ENCODE measurements around the gene SHISA5. TPM values are rescaled to one million over a fixed set of nuclear protein-coding genes. Genes with fewer than 3 reads are reported as not detected.

The SHISA5 gene
- polyA plus RNA-seq, 3 donors: 147 to 266 (median 242) TPM

DNA sequence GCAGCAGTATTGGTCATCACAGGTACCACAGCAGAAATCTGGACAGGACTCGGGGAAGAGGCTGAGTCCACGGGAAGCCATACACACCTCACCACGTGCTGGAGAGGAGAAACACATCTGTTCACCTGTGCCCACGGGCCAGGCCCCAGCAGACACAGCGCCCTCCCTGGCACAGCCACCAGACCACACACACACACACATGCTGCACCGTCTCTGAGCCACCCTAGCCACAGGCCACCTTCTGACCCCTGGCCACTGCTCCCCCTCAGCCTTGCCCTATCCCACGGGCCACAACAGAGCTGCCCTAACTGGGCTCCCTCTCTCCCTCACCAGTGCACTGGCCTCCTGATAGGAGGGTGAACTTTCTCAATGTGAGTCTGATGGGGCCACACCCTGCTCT is 2.8 kb downstream of the SHISA5 start:
- intact Hi-C loops (cut with micrococcal nuclease): no loop called here
- Mint-ChIP-seq H3K4me3 (peak overlapping the region in 1 of 2 donors; percentile 35), H3K9me3 (peaks cover 7 to 12% (median 7%) of the 10 kb centered on the region in 7 donors), H3K27ac (peak overlapping the region in 3 of 7 donors; percentile 27 to 79 (median 51)), H3K4me1 (peaks cover 46% of the 10 kb centered on the region), H3K27me3 (ENCODE audit: low read depth in 3 of 3) (peaks cover 0 to 1% (median 0%) of the 10 kb centered on the region in 3 donors), H3K36me3 (peaks cover 35 to 49% of the 10 kb centered on the region in 2 donors)
- Histone ChIP-seq H3K9ac (ENCODE audit: insufficient read depth, low read length, poor library complexity, severe bottlenecking) (no peak overlapping the region), H4K20me1 (ENCODE audit: insufficient read depth, low read length) (peaks cover 46% of the 10 kb centered on the region), H3K4me2 (replicated peaks; ENCODE audit: extremely low read depth, low read length, poor library complexity, severe bottlenecking) (no peak overlapping the region), H3K79me2 (ENCODE audit: insufficient read depth, low read length) (peaks cover 21% of the 10 kb centered on the region), H3K27ac (ENCODE audit: low read depth in 1 of 2, low read length in 2 of 2) (no peak overlapping the region), H3K9me3 (replicated peaks in 1 of 2; ENCODE audit: control insufficient read depth in 1 of 2, insufficient read depth in 1 of 2, low read length in 2 of 2) (peaks cover 6 to 8% of the 10 kb centered on the region in 2 donors), H3K36me3 (replicated peaks in 1 of 2; ENCODE audit: control insufficient read depth in 1 of 2, insufficient read depth in 2 of 2, low read length in 2 of 2) (peaks cover 5 to 46% of the 10 kb centered on the region in 2 donors), H3K4me3 (replicated peaks in 1 of 3; ENCODE audit: low read depth in 2 of 3, low read length in 3 of 3) (no peak overlapping the region), H3K4me1 (ENCODE audit: control insufficient read depth in 1 of 2, insufficient read depth in 2 of 2, low read length in 2 of 2) (peaks cover 27 to 33% of the 10 kb centered on the region in 2 donors), H3K27me3 (ENCODE audit: control insufficient read depth in 2 of 2, insufficient read depth in 2 of 2, low read length in 2 of 2) (no peaks in the 10 kb centered on the region), H2AFZ (ENCODE audit: insufficient read depth, low read depth, low read length, poor library complexity, severe bottlenecking) (no peak overlapping the region)
- WGBS (ENCODE audit: insufficient coverage): 94% methylated on average over 7 of the region's 7 CpGs
- TF ChIP-seq, protein P1, sequence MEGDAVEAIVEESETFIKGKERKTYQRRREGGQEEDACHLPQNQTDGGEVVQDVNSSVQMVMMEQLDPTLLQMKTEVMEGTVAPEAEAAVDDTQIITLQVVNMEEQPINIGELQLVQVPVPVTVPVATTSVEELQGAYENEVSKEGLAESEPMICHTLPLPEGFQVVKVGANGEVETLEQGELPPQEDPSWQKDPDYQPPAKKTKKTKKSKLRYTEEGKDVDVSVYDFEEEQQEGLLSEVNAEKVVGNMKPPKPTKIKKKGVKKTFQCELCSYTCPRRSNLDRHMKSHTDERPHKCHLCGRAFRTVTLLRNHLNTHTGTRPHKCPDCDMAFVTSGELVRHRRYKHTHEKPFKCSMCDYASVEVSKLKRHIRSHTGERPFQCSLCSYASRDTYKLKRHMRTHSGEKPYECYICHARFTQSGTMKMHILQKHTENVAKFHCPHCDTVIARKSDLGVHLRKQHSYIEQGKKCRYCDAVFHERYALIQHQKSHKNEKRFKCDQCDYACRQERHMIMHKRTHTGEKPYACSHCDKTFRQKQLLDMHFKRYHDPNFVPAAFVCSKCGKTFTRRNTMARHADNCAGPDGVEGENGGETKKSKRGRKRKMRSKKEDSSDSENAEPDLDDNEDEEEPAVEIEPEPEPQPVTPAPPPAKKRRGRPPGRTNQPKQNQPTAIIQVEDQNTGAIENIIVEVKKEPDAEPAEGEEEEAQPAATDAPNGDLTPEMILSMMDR (IDR thresholded peaks at IDR 0.05): no peak
- no peak for DNase-seq

DNA sequence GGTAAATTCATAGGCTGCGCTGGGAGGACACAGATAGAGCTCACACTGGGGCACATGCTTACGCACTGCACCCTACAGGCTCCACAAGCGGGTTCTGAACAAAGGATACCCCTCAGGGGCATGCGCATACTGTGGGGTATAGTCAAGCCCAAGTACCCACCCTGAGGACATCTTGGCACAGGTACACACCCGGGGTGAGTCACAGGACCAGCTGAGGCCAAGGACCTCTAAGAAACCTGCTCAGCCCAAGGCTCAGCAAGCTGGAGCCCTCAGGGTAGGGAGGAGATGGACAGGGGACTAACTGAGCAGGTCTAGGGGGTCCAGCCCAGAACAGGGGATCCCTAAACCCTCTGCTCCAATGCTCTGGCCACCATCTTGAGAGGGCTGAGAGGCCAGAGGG is 3.3 kb downstream of the SHISA5 start:
- Histone ChIP-seq H3K27me3 (ENCODE audit: control insufficient read depth in 2 of 2, insufficient read depth in 2 of 2, low read length in 2 of 2) (no peaks in the 10 kb centered on the region), H3K9ac (ENCODE audit: insufficient read depth, low read length, poor library complexity, severe bottlenecking) (no peak overlapping the region), H2AFZ (ENCODE audit: insufficient read depth, low read depth, low read length, poor library complexity, severe bottlenecking) (no peak overlapping the region), H3K4me2 (replicated peaks; ENCODE audit: extremely low read depth, low read length, poor library complexity, severe bottlenecking) (no peak overlapping the region), H3K79me2 (ENCODE audit: insufficient read depth, low read length) (peaks cover 21% of the 10 kb centered on the region), H3K4me1 (ENCODE audit: control insufficient read depth in 1 of 2, insufficient read depth in 2 of 2, low read length in 2 of 2) (peaks cover 27 to 33% of the 10 kb centered on the region in 2 donors), H3K27ac (ENCODE audit: low read depth in 1 of 2, low read length in 2 of 2) (no peak overlapping the region), H4K20me1 (ENCODE audit: insufficient read depth, low read length) (peaks cover 46% of the 10 kb centered on the region), H3K36me3 (replicated peaks in 1 of 2; ENCODE audit: control insufficient read depth in 1 of 2, insufficient read depth in 2 of 2, low read length in 2 of 2) (peaks cover 5 to 49% of the 10 kb centered on the region in 2 donors), H3K9me3 (replicated peaks in 1 of 2; ENCODE audit: control insufficient read depth in 1 of 2, insufficient read depth in 1 of 2, low read length in 2 of 2) (peaks cover 6 to 8% of the 10 kb centered on the region in 2 donors), H3K4me3 (replicated peaks in 1 of 3; ENCODE audit: low read depth in 2 of 3, low read length in 3 of 3) (no peak overlapping the region)
- Mint-ChIP-seq H3K4me1 (peaks cover 43% of the 10 kb centered on the region), H3K9me3 (peaks cover 7 to 12% (median 7%) of the 10 kb centered on the region in 7 donors), H3K27me3 (ENCODE audit: low read depth in 3 of 3) (peaks cover 0 to 1% (median 0%) of the 10 kb centered on the region in 3 donors), H3K27ac (peak overlapping the region in 1 of 7 donors; percentile 62), H3K4me3 (no peak overlapping the region), H3K36me3 (peaks cover 34 to 55% of the 10 kb centered on the region in 2 donors)
- 97% methylated on average over 5 of the region's 5 CpGs for WGBS (ENCODE audit: insufficient coverage)
- no peak for DNase-seq
- TF ChIP-seq, protein P1 (IDR thresholded peaks at IDR 0.05): no peak
- intact Hi-C loops (cut with micrococcal nuclease): no loop called here

Measured in CD14-positive monocyte (primary cell).